ENCODE results near the gene STOX1.

DNA sequence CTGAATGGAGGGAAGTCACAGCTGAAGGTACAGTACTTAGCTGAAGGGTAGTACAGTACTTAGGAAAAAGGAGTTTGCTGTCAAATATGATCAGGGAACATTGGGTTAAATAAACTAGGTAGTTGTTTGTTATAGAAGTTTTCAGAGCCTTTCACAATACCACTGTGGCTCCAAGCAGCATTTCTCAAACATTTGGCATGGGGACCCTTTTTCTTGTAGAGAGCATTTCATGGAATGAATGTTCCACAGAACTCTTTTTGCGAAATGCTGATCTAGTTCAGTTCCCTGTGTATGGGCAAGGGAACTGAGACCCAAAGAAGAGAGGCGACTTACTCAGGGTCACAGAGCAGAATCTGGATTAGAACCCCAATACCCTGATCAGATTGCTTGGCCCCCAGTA lies 42.3 kb downstream of the STOX1 start:
- no peak for TF ChIP-seq GATA2 (IDR thresholded peaks at IDR 0.05; ENCODE audit: low read depth, low read length)
- no peak for TF ChIP-seq GATA3 (IDR thresholded peaks at IDR 0.05; ENCODE audit: low read depth, low read length)

Measured in SH-SY5Y (cell line).